Activated CD4-positive, alpha-beta T cell treated with anti-CD3 and anti-CD28 coated beads for 36 hours (primary cell): ENCODE data around the gene WDFY4. TPM values are rescaled to one million over a fixed set of nuclear protein-coding genes. Genes with fewer than 3 reads are reported as not detected.

Experiments used
- ATAC-seq: fragments of 200-7000 bp; cut with Tn5 transposase; one replicate; pipeline ENCODE4 v1.10.0; 2021; ENCODE audit warnings: mild to moderate bottlenecking, moderate library complexity
- CTCF ChIA-PET: fragments of 350-600 bp; sonication (Branson Sonifier 250); formaldehyde crosslinking; loops from one replicate; lab custom pipeline; 2021; ENCODE audit warnings: antibody characterized with exemption; lab: Charles Lee
- POLR2A ChIA-PET: fragments of 350-600 bp; sonication (Branson Sonifier 250); formaldehyde crosslinking; loops from one replicate; lab custom pipeline; 2021; ENCODE audit warnings: antibody characterized with exemption, inconsistent platforms; lab: Charles Lee
- DNase-seq: peaks from one replicate; pipeline ENCODE4 v3.0.0-alpha.2; 2020
- H3K27ac Mint-ChIP-seq: one replicate; pipeline ENCODE4 v1.8.0; 2021; ENCODE audit warnings: mixed read lengths
- H3K27me3 Mint-ChIP-seq: one replicate; pipeline ENCODE4 v1.8.0; 2021; ENCODE audit warnings: mixed read lengths
- H3K36me3 Mint-ChIP-seq: one replicate; pipeline ENCODE4 v1.8.0; 2021; ENCODE audit warnings: low read depth, mixed read lengths
- H3K4me1 Mint-ChIP-seq: one replicate; pipeline ENCODE4 v1.8.0; 2021; ENCODE audit warnings: mixed read lengths
- H3K4me3 Mint-ChIP-seq: one replicate; pipeline ENCODE4 v1.8.0; 2021; ENCODE audit warnings: mild to moderate bottlenecking, moderate library complexity, mixed read lengths
- H3K9me3 Mint-ChIP-seq: one replicate; pipeline ENCODE4 v1.8.0; 2021; ENCODE audit warnings: low read depth, mixed read lengths
- intact Hi-C, 2 experiments: fragments of 100-400 bp; cut with DNase I in 1 of 2; cut with micrococcal nuclease in 1 of 2; formaldehyde crosslinking; loops; one replicate each; pipeline versions ENCODE4 v1.14.2 to v1.15.1; 2022 to 2024; cut with DNase I, micrococcal nuclease
- total RNA-seq, 2 experiments: library from RNA; stranded (reverse); gene quantifications; one replicate each; pipeline ENCODE4 v1.2.3, GENCODE V29; 2021

The WDFY4 gene
- total RNA-seq, 2 experiments from 2014 or later, result 0.07 to 0.09 TPM

DNA sequence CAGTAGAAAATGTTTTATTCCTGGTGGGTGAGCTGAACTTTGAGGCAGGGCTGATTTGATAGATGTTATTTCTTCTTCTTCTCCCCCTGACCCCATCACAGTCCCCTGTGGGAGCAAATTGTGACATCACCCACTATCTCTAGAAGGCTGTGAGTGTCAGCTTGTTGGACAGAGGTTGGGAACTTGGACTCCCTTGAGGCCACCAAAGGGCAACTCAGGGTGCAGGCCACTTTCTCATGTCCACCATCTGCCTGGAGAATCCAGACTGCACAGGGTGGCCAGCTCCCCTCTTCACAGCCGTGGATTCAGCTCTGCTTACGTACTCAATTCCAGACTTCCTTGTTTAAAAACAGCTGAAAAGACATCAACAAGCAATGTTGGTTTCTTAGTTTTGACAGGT, 151.9 kb downstream of the WDFY4 start:
- no peaks in the 10 kb centered on the region for H3K36me3 Mint-ChIP-seq
- no peak overlapping the region for H3K27ac Mint-ChIP-seq
- ChIA-PET POLR2A (no interaction called here), CTCF (interaction anchor here (0.6 kb wide), 1 partner anchor 325 kb away, joined by 3 read pairs; no protein-coding TSS in a partner anchor)
- DNase-seq (no peak), ATAC-seq (no peak)
- H3K9me3 Mint-ChIP-seq, result peaks cover 4% of the 10 kb centered on the region
- H3K4me1 Mint-ChIP-seq, result no peaks in the 10 kb centered on the region
- H3K4me3 Mint-ChIP-seq, result no peak overlapping the region
- intact Hi-C loops, result no loop called here
- H3K27me3 Mint-ChIP-seq, result no peaks in the 10 kb centered on the region

DNA sequence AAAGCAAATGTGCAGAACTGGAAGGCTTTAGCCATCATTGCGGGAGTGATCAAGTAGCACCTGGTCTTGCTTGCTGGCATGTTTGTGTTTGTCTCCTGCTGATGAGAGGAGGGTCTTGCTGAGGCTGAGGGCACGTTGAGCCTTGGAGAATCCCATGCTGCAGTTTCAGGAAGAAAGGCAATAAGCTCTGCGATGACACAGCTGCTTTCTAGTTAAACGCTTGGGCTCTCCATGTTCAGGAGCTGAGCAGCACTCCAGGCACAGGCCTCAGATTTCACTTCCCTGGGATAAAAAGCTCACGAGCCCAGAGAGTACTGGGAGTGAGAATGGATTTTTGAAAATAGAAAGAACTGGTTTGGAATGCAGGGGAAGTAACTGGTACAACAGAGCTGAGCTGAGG, 154.2 kb downstream of the WDFY4 start:
- Mint-ChIP-seq H3K9me3 (no peaks in the 10 kb centered on the region), H3K36me3 (no peaks in the 10 kb centered on the region), H3K4me1 (no peaks in the 10 kb centered on the region), H3K27ac (no peak overlapping the region), H3K27me3 (no peaks in the 10 kb centered on the region), H3K4me3 (no peak overlapping the region)
- ChIA-PET CTCF (no interaction called here), POLR2A (no interaction called here)
- intact Hi-C loops, result no loop called here
- no peak for DNase-seq
- ATAC-seq, result no peak

DNA sequence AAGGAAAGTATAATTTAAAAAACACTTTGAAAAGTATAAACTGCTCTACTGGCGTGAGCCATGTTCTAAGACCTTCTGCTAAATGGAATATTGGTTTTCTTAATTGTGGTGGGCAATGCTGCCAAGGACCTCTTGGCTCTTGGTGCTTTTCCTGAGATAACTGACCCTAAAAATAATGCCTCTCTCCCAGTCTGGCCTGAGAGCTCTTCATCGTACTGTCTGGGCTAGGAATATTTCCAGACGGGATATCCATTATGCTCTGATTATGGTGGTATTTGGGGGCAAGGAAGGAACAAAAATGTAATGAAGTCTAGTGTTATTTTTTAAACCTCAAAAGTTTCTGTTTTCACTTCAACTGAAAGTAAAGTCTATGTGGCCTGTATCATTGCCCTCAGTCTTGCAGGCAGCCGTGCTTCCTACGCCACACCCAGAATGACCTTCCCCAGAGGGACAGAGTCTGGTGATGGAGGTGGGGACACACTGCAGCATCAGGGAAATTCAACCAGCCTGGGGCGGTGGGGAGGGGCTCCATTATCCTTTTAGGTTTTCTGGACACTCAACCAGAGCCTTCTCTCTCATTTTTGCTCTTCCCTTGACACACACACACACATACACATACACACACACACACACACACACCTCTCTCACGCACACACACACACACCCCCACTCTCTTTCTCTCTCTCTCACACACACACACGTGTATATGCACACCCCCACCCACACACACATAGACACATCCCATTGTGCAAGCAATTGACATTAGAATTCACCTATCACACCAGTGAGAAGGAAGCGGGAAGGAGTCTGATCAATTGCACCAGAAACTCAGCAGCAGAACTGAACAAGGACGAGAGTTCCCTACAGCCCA, 155.4 kb downstream of the WDFY4 start:
- ATAC-seq (no peak), DNase-seq (no peak)
- H3K27ac Mint-ChIP-seq, result no peak overlapping the region
- no peaks in the 10 kb centered on the region for H3K9me3 Mint-ChIP-seq
- no peaks in the 10 kb centered on the region for H3K27me3 Mint-ChIP-seq
- no peak overlapping the region for H3K4me3 Mint-ChIP-seq
- POLR2A ChIA-PET, result no interaction called here
- CTCF ChIA-PET, result no interaction called here
- intact Hi-C loops, result no loop called here
- H3K4me1 Mint-ChIP-seq, result no peaks in the 10 kb centered on the region
- H3K36me3 Mint-ChIP-seq, result no peaks in the 10 kb centered on the region

DNA sequence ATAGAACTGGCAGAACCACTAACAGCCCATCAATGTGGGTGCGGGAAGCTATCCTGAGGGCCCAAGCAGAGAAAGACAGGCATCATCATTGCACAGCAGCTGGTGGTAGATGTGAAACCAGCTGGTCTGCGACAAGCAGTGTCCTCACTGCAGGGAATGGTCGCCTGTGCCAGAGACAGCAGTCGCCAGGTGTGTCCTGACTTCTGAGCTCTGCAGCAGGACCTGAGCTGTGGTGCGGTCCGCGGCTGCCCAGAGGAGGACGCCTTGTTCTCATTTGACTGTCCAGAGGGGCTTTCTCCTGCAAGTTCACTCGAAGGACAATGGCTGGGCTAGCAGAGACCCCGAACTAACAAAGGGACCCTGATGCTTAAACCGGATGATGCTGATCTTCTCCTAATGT, 157.6 kb downstream of the WDFY4 start:
- ATAC-seq (no peak), DNase-seq (no peak)
- H3K4me1 Mint-ChIP-seq, result no peaks in the 10 kb centered on the region
- CTCF ChIA-PET, result interaction anchor here (0.5 kb wide), 1 partner anchor 119 kb away, joined by 3 read pairs; no protein-coding TSS in a partner anchor
- H3K9me3 Mint-ChIP-seq, result no peaks in the 10 kb centered on the region
- H3K4me3 Mint-ChIP-seq, result no peak overlapping the region
- POLR2A ChIA-PET, result no interaction called here
- no peak overlapping the region for H3K27ac Mint-ChIP-seq
- H3K27me3 Mint-ChIP-seq, result no peaks in the 10 kb centered on the region
- no peaks in the 10 kb centered on the region for H3K36me3 Mint-ChIP-seq
- intact Hi-C loops, result no loop called here

DNA sequence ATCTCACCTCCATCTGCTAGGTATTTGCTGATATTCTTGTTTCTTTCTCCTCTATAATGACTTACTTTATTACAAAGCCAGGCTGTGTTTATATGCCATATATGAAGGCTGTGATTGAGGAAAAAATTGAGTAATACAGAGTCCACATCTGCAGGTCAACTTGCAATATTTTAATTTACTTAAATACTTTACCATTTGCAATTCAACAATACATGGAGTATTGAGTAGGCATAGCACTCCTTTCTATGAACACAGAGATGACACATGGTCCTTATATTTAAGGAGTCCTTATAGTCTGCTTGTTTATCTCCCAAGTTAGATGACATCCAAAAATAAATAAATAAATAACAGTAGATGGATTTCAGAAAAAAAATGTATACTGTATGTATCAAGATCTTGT, 158.5 kb downstream of the WDFY4 start:
- POLR2A ChIA-PET, result no interaction called here
- Mint-ChIP-seq H3K36me3 (no peaks in the 10 kb centered on the region), H3K27ac (no peak overlapping the region), H3K4me3 (no peak overlapping the region), H3K27me3 (no peaks in the 10 kb centered on the region), H3K4me1 (no peaks in the 10 kb centered on the region), H3K9me3 (no peaks in the 10 kb centered on the region)
- ATAC-seq (no peak), DNase-seq (no peak)
- intact Hi-C loops, result no loop called here
- CTCF ChIA-PET, result no interaction called here

DNA sequence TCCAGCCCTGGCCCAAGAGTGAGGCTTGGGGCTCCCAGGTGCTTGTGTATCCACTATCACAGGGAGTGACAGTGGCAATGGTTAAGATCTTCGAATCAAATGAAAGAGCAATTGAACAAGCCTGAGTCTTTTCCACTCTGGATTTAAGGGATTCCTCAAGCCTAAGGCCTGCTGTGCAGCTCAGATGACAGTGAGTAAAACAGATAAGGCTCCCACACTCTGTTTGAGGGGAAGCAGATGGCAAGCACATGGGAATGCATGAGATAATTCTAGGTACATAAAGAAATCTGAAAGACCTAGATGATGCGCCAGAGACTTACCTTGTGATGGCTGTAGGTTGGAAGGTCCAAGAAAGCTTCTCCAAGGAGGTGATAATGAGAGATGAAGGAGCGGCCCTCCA, 159.9 kb downstream of the WDFY4 start:
- DNase-seq (no peak), ATAC-seq (no peak)
- H3K4me1 Mint-ChIP-seq, result no peaks in the 10 kb centered on the region
- no peaks in the 10 kb centered on the region for H3K36me3 Mint-ChIP-seq
- H3K27me3 Mint-ChIP-seq, result no peaks in the 10 kb centered on the region
- POLR2A ChIA-PET, result no interaction called here
- H3K4me3 Mint-ChIP-seq, result no peak overlapping the region
- CTCF ChIA-PET, result interaction anchor here (0.6 kb wide), 1 partner anchor 187 kb away, joined by 4 read pairs; no protein-coding TSS in a partner anchor
- intact Hi-C loops, result no loop called here
- H3K27ac Mint-ChIP-seq, result no peak overlapping the region
- H3K9me3 Mint-ChIP-seq, result no peaks in the 10 kb centered on the region

DNA sequence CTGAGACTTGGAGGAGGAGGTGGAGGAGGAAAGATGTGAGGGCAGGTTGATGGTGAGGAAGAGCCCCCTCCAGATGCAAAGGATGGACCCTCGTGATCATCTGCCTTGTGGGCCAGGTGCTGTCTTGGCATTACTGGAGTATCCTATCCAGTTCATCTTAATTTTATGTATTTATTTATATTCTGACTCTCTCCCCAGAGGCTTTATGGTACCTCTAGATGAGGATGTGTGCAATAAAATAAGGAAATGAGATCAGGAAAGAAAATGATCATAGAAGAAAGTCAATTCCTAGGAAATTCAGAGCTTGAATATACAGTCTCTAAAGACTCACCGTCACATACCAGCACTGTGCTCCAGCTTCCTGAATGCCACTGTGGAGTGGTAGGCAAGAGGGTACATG, 160.8 kb downstream of the WDFY4 start:
- Mint-ChIP-seq H3K36me3 (no peaks in the 10 kb centered on the region), H3K27ac (no peak overlapping the region), H3K27me3 (peaks cover 2% of the 10 kb centered on the region), H3K9me3 (no peaks in the 10 kb centered on the region), H3K4me1 (no peaks in the 10 kb centered on the region), H3K4me3 (no peak overlapping the region)
- ChIA-PET CTCF (interaction anchor here (0.6 to 0.9 kb wide), 2 partner anchors 10 to 189 kb away, joined by 3 read pairs; no protein-coding TSS in a partner anchor), POLR2A (no interaction called here)
- intact Hi-C loops, result no loop called here
- DNase-seq, result no peak
- no peak for ATAC-seq

DNA sequence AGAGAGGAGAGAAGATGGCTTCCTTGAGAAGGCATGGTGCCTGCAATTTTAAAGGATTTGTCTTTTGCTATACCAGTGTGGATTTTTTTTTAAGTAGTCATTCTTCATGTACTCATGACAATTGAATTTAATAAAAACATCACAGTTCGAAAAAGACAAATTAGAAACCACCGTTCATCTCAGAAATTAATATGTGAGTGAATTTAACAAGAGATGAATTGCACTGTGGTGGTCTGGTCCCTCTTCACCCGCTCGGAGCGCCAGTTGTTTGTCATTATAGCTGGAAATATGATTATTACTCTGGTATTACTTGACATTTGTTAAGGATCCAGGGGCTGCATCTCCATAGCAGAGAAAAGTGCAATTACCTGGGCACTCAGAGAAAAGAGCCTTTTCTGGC, 163.0 kb downstream of the WDFY4 start:
- Mint-ChIP-seq H3K4me1 (no peaks in the 10 kb centered on the region), H3K9me3 (no peaks in the 10 kb centered on the region), H3K27me3 (peaks cover 2% of the 10 kb centered on the region), H3K36me3 (no peaks in the 10 kb centered on the region), H3K4me3 (no peak overlapping the region), H3K27ac (no peak overlapping the region)
- no peak for DNase-seq
- ATAC-seq, result no peak
- POLR2A ChIA-PET, result no interaction called here
- intact Hi-C loops, result no loop called here
- CTCF ChIA-PET, result no interaction called here

DNA sequence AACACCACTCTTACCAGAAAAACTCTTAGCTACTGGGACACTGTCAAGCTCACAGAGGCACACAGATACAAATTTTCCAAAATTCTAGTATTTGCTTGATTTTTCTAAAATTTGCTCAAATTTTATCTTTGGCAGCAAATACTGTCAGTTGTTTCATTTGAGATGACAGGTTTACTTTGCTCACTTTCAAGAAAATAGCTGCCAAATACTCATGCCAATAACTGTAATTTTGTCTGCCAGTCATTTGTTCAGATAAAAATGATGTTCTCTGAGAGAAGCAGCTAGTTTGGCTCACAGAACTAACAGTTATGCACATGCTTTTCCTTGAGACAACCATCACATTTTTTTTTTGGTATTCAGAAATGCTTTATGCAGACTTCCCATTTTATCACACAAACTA, 172.2 kb downstream of the WDFY4 start:
- H3K4me3 Mint-ChIP-seq, result no peak overlapping the region
- POLR2A ChIA-PET, result no interaction called here
- ATAC-seq, result no peak
- no peaks in the 10 kb centered on the region for H3K27me3 Mint-ChIP-seq
- DNase-seq, result no peak
- intact Hi-C loops, result no loop called here
- H3K9me3 Mint-ChIP-seq, result no peaks in the 10 kb centered on the region
- no peaks in the 10 kb centered on the region for H3K36me3 Mint-ChIP-seq
- H3K4me1 Mint-ChIP-seq, result no peaks in the 10 kb centered on the region
- CTCF ChIA-PET, result interaction anchor here (0.6 kb wide), 1 partner anchor 793 kb away, joined by 3 read pairs; no protein-coding TSS in a partner anchor
- H3K27ac Mint-ChIP-seq, result no peak overlapping the region

DNA sequence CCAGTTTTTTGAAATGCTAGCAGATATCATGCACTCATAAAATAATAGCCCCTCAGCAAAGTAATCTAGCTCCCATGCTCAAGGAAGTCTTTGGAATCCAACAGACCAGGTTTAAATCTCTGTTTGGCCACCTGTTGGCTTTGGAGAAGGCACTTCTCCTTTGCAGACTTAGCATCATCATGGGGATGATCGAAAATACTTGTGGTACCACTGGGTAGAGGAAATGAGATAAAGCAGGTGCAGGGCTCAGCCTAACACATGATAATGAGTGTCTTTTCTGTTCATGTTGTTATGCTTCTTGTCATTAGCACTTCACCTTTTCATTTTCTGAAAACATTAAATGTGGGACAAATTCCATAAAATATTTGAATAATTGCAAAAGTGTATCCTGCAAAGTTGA, 187.6 kb downstream of the WDFY4 start:
- intact Hi-C loops, result no loop called here
- H3K27ac Mint-ChIP-seq, result no peak overlapping the region
- no peaks in the 10 kb centered on the region for H3K36me3 Mint-ChIP-seq
- H3K27me3 Mint-ChIP-seq, result no peaks in the 10 kb centered on the region
- H3K4me1 Mint-ChIP-seq, result no peaks in the 10 kb centered on the region
- DNase-seq, result no peak
- no peak for ATAC-seq
- ChIA-PET CTCF (interaction anchor here (0.6 to 1.5 kb wide), 4 partner anchors 11 to 263 kb away, joined by 3 to 5 read pairs (median 4); no protein-coding TSS in a partner anchor), POLR2A (no interaction called here)
- H3K4me3 Mint-ChIP-seq, result no peak overlapping the region
- H3K9me3 Mint-ChIP-seq, result no peaks in the 10 kb centered on the region

DNA sequence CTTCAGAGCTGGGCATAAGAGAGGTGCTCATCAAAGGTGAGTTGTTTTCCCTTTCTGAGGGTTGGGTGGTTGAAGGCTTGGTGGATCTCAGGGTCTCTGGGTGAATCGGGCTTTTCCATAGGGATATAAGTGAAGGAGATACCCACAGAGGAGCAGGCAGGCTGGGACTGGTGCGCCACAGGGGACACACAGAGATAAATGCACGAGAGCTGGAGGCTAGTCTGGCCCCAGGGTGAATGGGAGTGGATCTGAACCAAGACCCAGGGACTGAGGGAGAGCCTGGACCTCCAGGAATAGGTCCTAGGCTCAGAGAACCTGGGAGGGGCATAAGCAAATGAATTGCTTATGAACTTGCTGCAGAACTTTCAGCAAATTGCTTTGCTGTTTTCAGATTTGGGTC, 193.4 kb downstream of the WDFY4 start:
- ChIA-PET POLR2A (no interaction called here), CTCF (interaction anchor here (0.6 kb wide), 1 partner anchor 621 kb away, joined by 3 read pairs; no protein-coding TSS in a partner anchor)
- DNase-seq, result no peak
- Mint-ChIP-seq H3K27ac (no peak overlapping the region), H3K4me1 (no peaks in the 10 kb centered on the region), H3K36me3 (no peaks in the 10 kb centered on the region), H3K9me3 (no peaks in the 10 kb centered on the region), H3K4me3 (no peak overlapping the region), H3K27me3 (no peaks in the 10 kb centered on the region)
- no peak for ATAC-seq
- intact Hi-C loops, result no loop called here

DNA sequence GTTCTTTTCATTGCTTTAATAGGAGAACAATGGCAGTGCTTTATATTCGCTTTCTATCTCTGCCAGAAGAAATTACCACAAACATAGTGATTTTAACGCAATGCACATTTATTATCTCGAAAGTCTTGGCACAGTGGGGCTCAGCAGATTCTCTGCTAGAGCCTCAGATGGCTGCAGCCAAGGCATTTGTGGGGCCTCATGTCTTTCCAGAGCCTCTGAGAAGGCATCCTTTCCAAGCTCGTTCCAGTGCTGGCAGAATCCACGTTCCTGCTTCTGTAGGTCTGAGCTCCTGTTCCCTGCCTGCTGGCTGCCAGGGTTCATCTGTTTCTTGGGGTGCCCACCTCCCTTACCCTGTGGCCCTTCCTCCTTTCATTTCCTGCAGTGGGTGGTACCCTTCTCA, 194.8 kb downstream of the WDFY4 start:
- Mint-ChIP-seq H3K4me3 (no peak overlapping the region), H3K27me3 (no peaks in the 10 kb centered on the region), H3K36me3 (no peaks in the 10 kb centered on the region), H3K4me1 (no peaks in the 10 kb centered on the region), H3K9me3 (no peaks in the 10 kb centered on the region), H3K27ac (no peak overlapping the region)
- ChIA-PET CTCF (interaction anchor here (0.6 to 0.8 kb wide), 2 partner anchors 86 to 251 kb away, joined by 3 read pairs; no protein-coding TSS in a partner anchor), POLR2A (no interaction called here)
- DNase-seq, result no peak
- intact Hi-C loops, result no loop called here
- ATAC-seq, result no peak
